K562 (cell line): ENCODE results near the gene RC3H2. TPM values are rescaled to one million over a fixed set of nuclear protein-coding genes. Genes with fewer than 3 reads are reported as not detected.

Experiments
- ATAC-seq: fragments of 200-7000 bp; cut with Tn5 transposase; 3 replicates; pipeline ENCODE4 v1.9.1; 2020; ENCODE audit warnings: moderate library complexity
- BruUV-seq: library from RNA; stranded (reverse); fragments of 400-500 nt; replicated peaks from 2 replicates; lab custom pipeline; 2021; lab: Mats Ljungman, UMichigan
- CTCF ChIA-PET: fragments of 300-600 bp; formaldehyde crosslinking; extraction: SDS; loops from one replicate; lab custom pipeline; 2021; ENCODE audit warnings: low intra/inter-chr PET ratio; lab: Yijun Ruan, JAX
- POLR2A ChIA-PET: fragments of 300-600, 350-650 bp; sonication (Branson Sonifier 250); formaldehyde crosslinking; extraction: SDS; loops from one replicate; lab custom pipeline; 2021; ENCODE audit warnings: antibody characterized with exemption, inconsistent platforms; lab: Yijun Ruan, JAX
- DNase-seq, 4 experiments: peaks; one replicate each; pipeline versions ENCODE4 v3.0.0 to v3.0.0-alpha.2; 2011 to 2018; ENCODE audit warnings: low spot score in 3 of 4, mixed read lengths in 3 of 4; ENCODE audit errors: extremely low read depth in 1 of 4
- FAIRE-seq: peaks from 2 replicates; lab custom pipeline; 2011; peaks lifted over from hg19 to GRCh38; lab: Jason Lieb, UNC
- H2AFZ ChIP-seq: 2 replicates; pipeline ENCODE4 v1.6.0; 2011; ENCODE audit warnings: low read depth, low read length, control low read depth, inconsistent platforms
- H3K27ac ChIP-seq: fragments of 200-600 bp; 3 replicates; pipeline ENCODE4 v1.8.0; 2011; ENCODE audit warnings: low read depth, mild to moderate bottlenecking, control low read depth, inconsistent platforms, low read length, moderate library complexity, mixed read lengths; ENCODE audit errors: extremely low read depth
- H3K27me3 ChIP-seq, 2 experiments: fragments of 300-600 bp in 1 of 2; 2 replicates in 1 of 2; 3 replicates in 1 of 2; pipeline versions ENCODE4 v1.6.0 to v1.8.0; 2011; ENCODE audit warnings: inconsistent platforms in 2 of 2, low read length in 2 of 2, mild to moderate bottlenecking in 1 of 2, mixed read lengths in 1 of 2, moderate library complexity in 1 of 2; ENCODE audit not compliant: control insufficient read depth in 2 of 2, insufficient read depth in 2 of 2
- H3K36me3 ChIP-seq: fragments of 300-600 bp; 3 replicates; pipeline ENCODE4 v1.8.0; 2011; ENCODE audit warnings: mild to moderate bottlenecking, low read length, inconsistent platforms; ENCODE audit not compliant: control insufficient read depth, insufficient read depth
- H3K4me1 ChIP-seq, 2 experiments: fragments of 200-600 bp in 1 of 2; replicated peaks in 1 of 2; 2 replicates in 1 of 2; 3 replicates in 1 of 2; pipeline versions ENCODE4 v1.5.1 to v1.8.0; 2011; ENCODE audit warnings: inconsistent platforms in 2 of 2, low read length in 2 of 2, mild to moderate bottlenecking in 1 of 2, mixed read lengths in 1 of 2, moderate library complexity in 1 of 2; ENCODE audit not compliant: control insufficient read depth in 2 of 2, insufficient read depth in 2 of 2
- H3K4me2 ChIP-seq: 2 replicates; pipeline ENCODE4 v1.6.1; 2011; ENCODE audit warnings: low read length, control low read depth, inconsistent platforms, mixed read lengths; ENCODE audit not compliant: insufficient read depth
- H3K4me3 ChIP-seq: fragments of 200-600 bp; sonication (generic), shearing (Covaris generic); 2 replicates; pipeline ENCODE4 v1.5.1; 2016; ENCODE audit warnings: control low read depth, inconsistent platforms
- H3K79me2 ChIP-seq: fragments of 200-600 bp; 3 replicates; pipeline ENCODE4 v1.8.0; 2011; ENCODE audit warnings: low read length, inconsistent platforms; ENCODE audit not compliant: control insufficient read depth, insufficient read depth
- H3K9ac ChIP-seq, 2 experiments: 2 replicates each; pipeline versions ENCODE4 v1.6.0 to v1.6.1; 2011; ENCODE audit warnings: low read depth in 2 of 2, low read length in 2 of 2, control low read depth in 1 of 2, inconsistent platforms in 1 of 2, mild to moderate bottlenecking in 1 of 2, mixed read lengths in 1 of 2; ENCODE audit not compliant: insufficient read depth in 1 of 2
- H3K9me1 ChIP-seq: one replicate; pipeline ENCODE4 v1.6.0; 2011; ENCODE audit warnings: inconsistent platforms, mild to moderate bottlenecking, low read length, moderate library complexity; ENCODE audit not compliant: control insufficient read depth, insufficient read depth
- H3K9me3 ChIP-seq: replicated peaks from 2 replicates; pipeline ENCODE4 v1.5.1; 2011; ENCODE audit warnings: low read depth, low read length, inconsistent platforms; ENCODE audit not compliant: control insufficient read depth, insufficient read depth
- H4K20me1 ChIP-seq: replicated peaks from 2 replicates; pipeline ENCODE4 v1.6.1; 2011; ENCODE audit warnings: low read length, inconsistent platforms, mixed read lengths; ENCODE audit not compliant: control insufficient read depth, insufficient read depth
- BRD9 ChIP-seq: fragments of 450-650 bp; IDR thresholded peaks from 2 replicates; pipeline ENCODE4 v1.6.1; 2018; ENCODE audit warnings: low read depth; ENCODE audit not compliant: partially characterized antibody
- EP300 ChIP-seq: IDR thresholded peaks from 2 replicates; pipeline ENCODE4 v1.6.1; 2012; ENCODE audit warnings: low read length, improper control_type of control experiment
- MAZ ChIP-seq, 2 experiments: fragments of 450-650 bp in 1 of 2; sonication (generic) in 1 of 2; formaldehyde crosslinking; IDR thresholded peaks in 1 of 2; conservative IDR thresholded peaks in 1 of 2; 2 replicates each; pipeline versions ENCODE4 v1.4.0 to v1.5.0; 2020; ENCODE audit warnings: mild to moderate bottlenecking in 1 of 2, missing genetic modification reagents in 1 of 2
- OTX1 ChIP-seq: fragments of 450-650 bp; formaldehyde crosslinking; IDR thresholded peaks from 2 replicates; pipeline ENCODE4 v1.4.0; 2022; ENCODE audit warnings: mild to moderate bottlenecking
- RAD51 ChIP-seq: fragments of 450-650 bp; IDR thresholded peaks from 2 replicates; pipeline ENCODE4 v1.7.1; 2016; ENCODE audit warnings: low read depth, mild to moderate bottlenecking, borderline replicate concordance
- SNAPC5 ChIP-seq: fragments of 250-450 bp; sonication (Bioruptor Pico); IDR thresholded peaks from 2 replicates; pipeline ENCODE4 v1.8.0; 2021; ENCODE audit warnings: moderate library complexity, mild to moderate bottlenecking, inconsistent platforms
- TOE1 ChIP-seq, 2 experiments: fragments of 450-650 bp in 1 of 2; sonication (generic) in 1 of 2; formaldehyde crosslinking in 1 of 2; IDR thresholded peaks; 2 replicates each; pipeline versions ENCODE4 v1.7.1 to v1.8.0; 2016 to 2022; ENCODE audit warnings: borderline replicate concordance in 2 of 2, mild to moderate bottlenecking in 2 of 2, antibody characterized with exemption in 1 of 2, inconsistent platforms in 1 of 2, low read depth in 1 of 2, missing genetic modification reagents in 1 of 2, moderate library complexity in 1 of 2
- ZNF280B ChIP-seq: fragments of 250-450 bp; sonication (Bioruptor Pico); IDR thresholded peaks from 2 replicates; pipeline ENCODE4 v1.5.1; 2021; ENCODE audit warnings: mild to moderate bottlenecking
- ZNF589 ChIP-seq: fragments of 200-800 bp; sonication (Bioruptor generic); IDR thresholded peaks from 2 replicates; pipeline ENCODE4 v1.6.1; 2016; ENCODE audit warnings: low read depth, missing genetic modification characterization, missing compliant biosample characterization
- ZNF766 ChIP-seq: fragments of 200-800 bp; sonication (Bioruptor generic); conservative IDR thresholded peaks from 2 replicates; pipeline ENCODE4 v1.6.1; 2016; ENCODE audit warnings: missing genetic modification characterization, missing compliant biosample characterization
- ZNF77 ChIP-seq: fragments of 250-450 bp; sonication (Bioruptor Pico); IDR thresholded peaks from 2 replicates; pipeline ENCODE4 v1.5.0; 2020
- ZZZ3 ChIP-seq: fragments of 450-650 bp; IDR thresholded peaks from 2 replicates; pipeline ENCODE4 v1.6.1; 2016; ENCODE audit warnings: antibody characterized with exemption, mild to moderate bottlenecking, moderate library complexity
- WGBS: fragments of 100-300 bp; shearing (Covaris generic); methylation state at CpG from one replicate; pipeline ENCODE4 v1.1.6; 2016; ENCODE audit warnings: low coverage, mixed read lengths; ENCODE audit not compliant: insufficient coverage; ENCODE audit errors: missing lambda C conversion rate; 5-methylcytosine and 5-hydroxymethylcytosine counted together
- in situ Hi-C: fragments of 300-500 bp; cut with MboI; formaldehyde crosslinking; loops from 4 replicates; pipeline ENCODE4 v1.15.0; 2018; ENCODE audit warnings: inconsistent platforms, mixed read lengths
- intact Hi-C: fragments of 100-400 bp; cut with micrococcal nuclease; formaldehyde crosslinking; loops from 2 replicates; pipeline ENCODE4 v1.14.2; 2022
- polyA plus RNA-seq, 8 experiments: library from polyadenylated mRNA; depleted of rRNA in 4 of 8; stranded (reverse) in 5 of 8; unstranded in 3 of 8; fragments of >200 nt; fragmentation: Nextera tagmentation in 2 of 8; fragmentation: Illumina TruSeq in 1 of 8; extraction: Ambion mirVana in 2 of 8; extraction: Trizol in 1 of 8; gene quantifications; 2 replicates each; pipeline versions ENCODE4 v1.2.1 to v1.2.3, GENCODE V29; 2011 to 2014; ENCODE audit warnings: inconsistent platforms in 1 of 8, missing spikeins in 1 of 8
- total RNA-seq, 7 experiments: library from RNA; depleted of rRNA in 6 of 7; stranded (reverse); fragments of >200 nt in 6 of 7; fragmentation: Illumina TruSeq in 2 of 7; extraction: Trizol in 2 of 7; gene quantifications; 2 replicates each; pipeline versions ENCODE4 v1.2.1 to v1.2.3, GENCODE V29; 2011 to 2021; ENCODE audit warnings: low replicate concordance in 1 of 7
- TF ChIP-seq, protein P1 (sequence below), 3 experiments: IDR thresholded peaks in 2 of 3; conservative IDR thresholded peaks in 1 of 3; 2 replicates each; pipeline ENCODE4 v1.5.1; 2011 to 2012; ENCODE audit warnings: low read length in 3 of 3, mild to moderate bottlenecking in 3 of 3, control low read depth in 2 of 3, improper control_type of control experiment in 1 of 3, inconsistent platforms in 1 of 3, low read depth in 1 of 3, mixed read lengths in 1 of 3, moderate library complexity in 1 of 3; ENCODE audit not compliant: insufficient read depth in 2 of 3
- TF ChIP-seq, protein P2 (sequence below): fragments of 150-350 bp; conservative IDR thresholded peaks from 2 replicates; pipeline ENCODE4 v1.6.1; 2014; ENCODE audit warnings: low read length
- TF ChIP-seq, protein P3 (sequence below): fragments of 450-650 bp; IDR thresholded peaks from 2 replicates; pipeline ENCODE4 v1.6.1; 2016; ENCODE audit warnings: low read depth, mild to moderate bottlenecking, moderate library complexity

The RC3H2 gene
- total and polyA plus RNA-seq, 9 of the 15 experiments (the other 6 are each of a cell fraction or from before 2014, with no cell fraction given) = 5.6 to 35.4 (median 18.6) TPM

DNA sequence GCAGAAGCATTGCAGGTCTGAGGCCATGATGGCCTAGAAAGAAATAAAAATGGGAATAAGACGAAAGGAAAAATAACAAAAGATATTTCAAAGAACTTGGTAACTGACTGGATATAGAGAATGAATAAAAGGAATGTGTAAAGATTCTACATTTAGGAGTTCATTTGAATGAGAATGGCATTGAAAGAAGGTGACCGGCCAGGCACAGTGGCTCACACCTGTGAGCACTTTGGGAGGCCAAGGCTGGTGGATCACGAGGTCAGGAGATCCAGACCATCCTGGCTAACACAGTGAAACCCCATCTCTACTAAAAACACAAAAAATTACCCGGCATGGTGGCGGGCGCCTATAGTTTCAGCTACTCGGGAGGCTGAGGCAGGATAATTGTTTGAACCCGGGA lies 17.6 kb upstream of the RC3H2 start:
- Histone ChIP-seq H3K9ac (no peak overlapping the region), H3K4me1 (no peaks in the 10 kb centered on the region), H3K4me3 (no peak overlapping the region), H3K79me2 (peaks cover 4% of the 10 kb centered on the region; the same call in 1 of the 3 replicates), H3K27ac (no peak overlapping the region), H3K9me3 (no peaks in the 10 kb centered on the region), H2AFZ (no peak overlapping the region), H3K27me3 (no peaks in the 10 kb centered on the region), H3K9me1 (no peaks in the 10 kb centered on the region), H3K36me3 (peaks cover 29% of the 10 kb centered on the region; the same call in 1 of the 3 replicates), H3K4me2 (no peak overlapping the region), H4K20me1 (no peaks in the 10 kb centered on the region)
- no TSS peak for BruUV-seq
- 94% methylated on average over 4 of the region's 8 CpGs for WGBS
- in situ Hi-C loops (no loop called here), intact Hi-C loops (no loop called here)
- no peak for FAIRE-seq
- no peak for ATAC-seq
- POLR2A ChIA-PET = interaction anchor here (0.7 kb wide), 1 partner anchor 9 kb away, joined by 3 read pairs; the partner anchor contains the start of gene ZBTB26
- DNase-seq = no peak
- CTCF ChIA-PET = no interaction called here
- no peak for TF ChIP-seq ZNF77
- TF ChIP-seq, protein P1, sequence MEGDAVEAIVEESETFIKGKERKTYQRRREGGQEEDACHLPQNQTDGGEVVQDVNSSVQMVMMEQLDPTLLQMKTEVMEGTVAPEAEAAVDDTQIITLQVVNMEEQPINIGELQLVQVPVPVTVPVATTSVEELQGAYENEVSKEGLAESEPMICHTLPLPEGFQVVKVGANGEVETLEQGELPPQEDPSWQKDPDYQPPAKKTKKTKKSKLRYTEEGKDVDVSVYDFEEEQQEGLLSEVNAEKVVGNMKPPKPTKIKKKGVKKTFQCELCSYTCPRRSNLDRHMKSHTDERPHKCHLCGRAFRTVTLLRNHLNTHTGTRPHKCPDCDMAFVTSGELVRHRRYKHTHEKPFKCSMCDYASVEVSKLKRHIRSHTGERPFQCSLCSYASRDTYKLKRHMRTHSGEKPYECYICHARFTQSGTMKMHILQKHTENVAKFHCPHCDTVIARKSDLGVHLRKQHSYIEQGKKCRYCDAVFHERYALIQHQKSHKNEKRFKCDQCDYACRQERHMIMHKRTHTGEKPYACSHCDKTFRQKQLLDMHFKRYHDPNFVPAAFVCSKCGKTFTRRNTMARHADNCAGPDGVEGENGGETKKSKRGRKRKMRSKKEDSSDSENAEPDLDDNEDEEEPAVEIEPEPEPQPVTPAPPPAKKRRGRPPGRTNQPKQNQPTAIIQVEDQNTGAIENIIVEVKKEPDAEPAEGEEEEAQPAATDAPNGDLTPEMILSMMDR (IDR thresholded peaks at IDR 0.05 in 2 of 3, conservative IDR thresholded peaks at IDR 0.05 in 1 of 3; ENCODE audit: insufficient read depth in 2 of 3, low read depth in 1 of 3, low read length in 3 of 3) = no peak
- no peak for TF ChIP-seq MAZ (CRISPR knock-in tag; conservative IDR thresholded peaks at IDR 0.05 in 1 of 2, IDR thresholded peaks at IDR 0.05 in 1 of 2)
- TF ChIP-seq OTX1 (CRISPR knock-in tag) = no peak
- no peak for TF ChIP-seq ZNF589
- TF ChIP-seq ZZZ3 = no peak
- TF ChIP-seq EP300 = no peak
- no peak for TF ChIP-seq ZNF766 (CRISPR knock-in tag)
- no peak for TF ChIP-seq SNAPC5 (CRISPR knock-in tag)
- no peak for TF ChIP-seq TOE1 (IDR thresholded peaks at IDR 0.05; ENCODE audit: borderline replicate concordance)
- TF ChIP-seq TOE1 (CRISPR knock-in tag; IDR thresholded peaks at IDR 0.05; ENCODE audit: borderline replicate concordance, low read depth) = no peak
- TF ChIP-seq, protein P2, sequence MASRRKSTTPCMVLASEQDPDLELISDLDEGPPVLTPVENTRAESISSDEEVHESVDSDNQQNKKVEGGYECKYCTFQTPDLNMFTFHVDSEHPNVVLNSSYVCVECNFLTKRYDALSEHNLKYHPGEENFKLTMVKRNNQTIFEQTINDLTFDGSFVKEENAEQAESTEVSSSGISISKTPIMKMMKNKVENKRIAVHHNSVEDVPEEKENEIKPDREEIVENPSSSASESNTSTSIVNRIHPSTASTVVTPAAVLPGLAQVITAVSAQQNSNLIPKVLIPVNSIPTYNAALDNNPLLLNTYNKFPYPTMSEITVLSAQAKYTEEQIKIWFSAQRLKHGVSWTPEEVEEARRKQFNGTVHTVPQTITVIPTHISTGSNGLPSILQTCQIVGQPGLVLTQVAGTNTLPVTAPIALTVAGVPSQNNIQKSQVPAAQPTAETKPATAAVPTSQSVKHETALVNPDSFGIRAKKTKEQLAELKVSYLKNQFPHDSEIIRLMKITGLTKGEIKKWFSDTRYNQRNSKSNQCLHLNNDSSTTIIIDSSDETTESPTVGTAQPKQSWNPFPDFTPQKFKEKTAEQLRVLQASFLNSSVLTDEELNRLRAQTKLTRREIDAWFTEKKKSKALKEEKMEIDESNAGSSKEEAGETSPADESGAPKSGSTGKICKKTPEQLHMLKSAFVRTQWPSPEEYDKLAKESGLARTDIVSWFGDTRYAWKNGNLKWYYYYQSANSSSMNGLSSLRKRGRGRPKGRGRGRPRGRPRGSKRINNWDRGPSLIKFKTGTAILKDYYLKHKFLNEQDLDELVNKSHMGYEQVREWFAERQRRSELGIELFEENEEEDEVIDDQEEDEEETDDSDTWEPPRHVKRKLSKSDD = no peak
- TF ChIP-seq RAD51 = no peak
- TF ChIP-seq ZNF280B (CRISPR knock-in tag) = no peak
- TF ChIP-seq BRD9 = no peak
- TF ChIP-seq, protein P3, sequence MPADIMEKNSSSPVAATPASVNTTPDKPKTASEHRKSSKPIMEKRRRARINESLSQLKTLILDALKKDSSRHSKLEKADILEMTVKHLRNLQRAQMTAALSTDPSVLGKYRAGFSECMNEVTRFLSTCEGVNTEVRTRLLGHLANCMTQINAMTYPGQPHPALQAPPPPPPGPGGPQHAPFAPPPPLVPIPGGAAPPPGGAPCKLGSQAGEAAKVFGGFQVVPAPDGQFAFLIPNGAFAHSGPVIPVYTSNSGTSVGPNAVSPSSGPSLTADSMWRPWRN = no peak
